Activated effector memory CD4-positive, alpha-beta T cell treated with Interleukin-2 at 50 U/mL for 16 hours (primary cell): ENCODE data around the gene PHC1.
"Not testable (repeated sequence)": the region's sequence is repeated elsewhere in the genome, so short reads cannot be mapped to it uniquely, and the experiment has no call there.

Experiments
- DNase-seq: peaks from one replicate; pipeline ENCODE4 v3.0.0-alpha.2; 2020

The PHC1 gene

GRCh38 chr12:8914033-8914715, at the start of gene PHC1:
TSS of gene PHC1 (plus strand) at chr12:8914509. CDS start at chr12:8917678, 3,169 bp downstream.
- peak; percentile 74 for DNase-seq

- no peak for DNase-seq
These were observed 47.9 kb upstream of the PHC1 start for GRCh38 chr12:8866429-8866828.

- DNase-seq: no peak
These were observed 47.3 kb upstream of the PHC1 start for GRCh38 chr12:8867009-8867408.

- DNase-seq: no peak
These were observed 46.5 kb upstream of the PHC1 start for GRCh38 chr12:8867786-8868185.

GRCh38 chr12:8870586-8870985, 43.7 kb upstream of the PHC1 start:
- DNase-seq: no peak

GRCh38 chr12:8871068-8871467, 43.2 kb upstream of the PHC1 start:
- DNase-seq: no peak

- no peak for DNase-seq
These were observed 37.4 kb upstream of the PHC1 start for GRCh38 chr12:8876887-8877286.

- no peak for DNase-seq
These were observed 27.6 kb upstream of the PHC1 start for GRCh38 chr12:8886502-8887284.

- DNase-seq: no peak
These were observed 27.0 kb upstream of the PHC1 start for GRCh38 chr12:8887285-8887715.

GRCh38 chr12:8890313-8891085, 23.8 kb upstream of the PHC1 start:
- peak; percentile 36 for DNase-seq

GRCh38 chr12:8891976-8892375, 22.3 kb upstream of the PHC1 start:
- DNase-seq: no peak

GRCh38 chr12:8894378-8894777, 19.9 kb upstream of the PHC1 start:
- no peak for DNase-seq

GRCh38 chr12:8894986-8895385, 19.3 kb upstream of the PHC1 start:
- DNase-seq: no peak

GRCh38 chr12:8897081-8897480, 17.2 kb upstream of the PHC1 start:
- no peak for DNase-seq

- DNase-seq: no peak
These were observed 14.5 kb upstream of the PHC1 start for GRCh38 chr12:8899830-8900229.

GRCh38 chr12:8902703-8903102, 11.6 kb upstream of the PHC1 start:
- DNase-seq: not testable (repeated sequence)

- DNase-seq: no peak
These were observed 10.7 kb upstream of the PHC1 start for GRCh38 chr12:8903646-8904045.

- no peak for DNase-seq
These were observed 9.6 kb upstream of the PHC1 start for GRCh38 chr12:8904665-8905064.

- no peak for DNase-seq
These were observed 8.8 kb upstream of the PHC1 start for GRCh38 chr12:8905546-8905945.

- DNase-seq: no peak
These were observed 7.8 kb upstream of the PHC1 start for GRCh38 chr12:8906266-8907180.

GRCh38 chr12:8907513-8907912, 6.8 kb upstream of the PHC1 start:
- DNase-seq: no peak

- no peak for DNase-seq
These were observed 4.6 kb upstream of the PHC1 start for GRCh38 chr12:8909752-8910151.
